Measurements from ENCODE around the gene DENND6A.

DNA sequence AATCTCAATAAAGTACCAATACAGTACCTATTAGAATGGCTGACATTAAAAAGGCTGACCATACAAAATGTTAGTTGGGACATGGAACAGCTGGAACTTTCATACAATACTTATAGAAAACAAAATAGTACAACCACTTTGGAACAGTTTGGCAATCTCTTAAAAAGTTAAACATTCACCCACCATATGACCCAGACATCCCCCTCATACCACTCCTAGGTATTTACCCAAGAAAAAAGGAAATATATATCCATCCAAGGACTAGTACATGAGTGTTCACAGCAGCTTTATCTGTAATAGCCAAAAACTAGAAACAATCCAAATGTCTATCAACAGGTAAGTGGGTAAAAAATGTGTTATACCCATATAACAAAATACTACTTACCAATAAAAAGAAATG, 70.5 kb downstream of the DENND6A start:
- TF ChIP-seq EP300 (IDR thresholded peaks at IDR 0.05; ENCODE audit: low read depth) = no peak
- TF ChIP-seq, protein P1, sequence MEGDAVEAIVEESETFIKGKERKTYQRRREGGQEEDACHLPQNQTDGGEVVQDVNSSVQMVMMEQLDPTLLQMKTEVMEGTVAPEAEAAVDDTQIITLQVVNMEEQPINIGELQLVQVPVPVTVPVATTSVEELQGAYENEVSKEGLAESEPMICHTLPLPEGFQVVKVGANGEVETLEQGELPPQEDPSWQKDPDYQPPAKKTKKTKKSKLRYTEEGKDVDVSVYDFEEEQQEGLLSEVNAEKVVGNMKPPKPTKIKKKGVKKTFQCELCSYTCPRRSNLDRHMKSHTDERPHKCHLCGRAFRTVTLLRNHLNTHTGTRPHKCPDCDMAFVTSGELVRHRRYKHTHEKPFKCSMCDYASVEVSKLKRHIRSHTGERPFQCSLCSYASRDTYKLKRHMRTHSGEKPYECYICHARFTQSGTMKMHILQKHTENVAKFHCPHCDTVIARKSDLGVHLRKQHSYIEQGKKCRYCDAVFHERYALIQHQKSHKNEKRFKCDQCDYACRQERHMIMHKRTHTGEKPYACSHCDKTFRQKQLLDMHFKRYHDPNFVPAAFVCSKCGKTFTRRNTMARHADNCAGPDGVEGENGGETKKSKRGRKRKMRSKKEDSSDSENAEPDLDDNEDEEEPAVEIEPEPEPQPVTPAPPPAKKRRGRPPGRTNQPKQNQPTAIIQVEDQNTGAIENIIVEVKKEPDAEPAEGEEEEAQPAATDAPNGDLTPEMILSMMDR (IDR thresholded peaks at IDR 0.05) = no peak
